Forelimb muscle (tissue), 1 donor: ENCODE data around the gene RHOD. TPM values are rescaled to one million over a fixed set of nuclear protein-coding genes. Genes with fewer than 3 reads are reported as not detected.

Experiments
- DNase-seq: peaks from one replicate; pipeline ENCODE4 v3.0.0-alpha.2; 2013; ENCODE audit warnings: low read depth
- polyA plus RNA-seq: library from polyadenylated mRNA; unstranded; fragments of 120-200 nt; gene quantifications from one replicate; pipeline ENCODE4 v1.2.1, GENCODE V29; 2013; ENCODE audit not compliant: insufficient read length

Gene RHOD
- polyA plus RNA-seq, 1 donor = 18.5 TPM

- DNase-seq = no peak
Observed at GRCh38 chr11:67114275-67114896, 57.7 kb downstream of the RHOD start.

- no peak for DNase-seq
Observed at GRCh38 chr11:67116758-67117105, 60.1 kb downstream of the RHOD start.

DNA sequence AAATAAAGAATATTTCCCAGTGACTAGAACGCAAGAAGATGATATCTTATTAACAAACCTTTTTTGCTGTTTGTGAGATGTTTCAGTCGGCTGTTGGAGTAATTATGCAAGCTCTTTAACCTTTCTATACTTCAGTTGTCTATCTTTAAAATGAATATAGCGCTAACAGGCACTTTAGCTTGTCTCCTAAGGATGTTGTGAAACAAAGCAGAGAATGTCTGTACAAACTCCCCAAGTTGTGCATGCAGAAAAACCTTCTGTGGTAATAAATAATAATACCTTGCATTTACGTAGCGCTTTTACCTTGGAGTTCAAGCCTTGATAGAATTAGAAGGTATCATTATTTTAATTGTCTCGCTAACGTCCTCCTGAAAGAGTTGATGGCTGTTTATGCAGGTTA is 60.5 kb downstream of the RHOD start:
- DNase-seq = no peak

GRCh38 chr11:67117672-67118180 is 61.1 kb downstream of the RHOD start:
- no peak for DNase-seq

DNA sequence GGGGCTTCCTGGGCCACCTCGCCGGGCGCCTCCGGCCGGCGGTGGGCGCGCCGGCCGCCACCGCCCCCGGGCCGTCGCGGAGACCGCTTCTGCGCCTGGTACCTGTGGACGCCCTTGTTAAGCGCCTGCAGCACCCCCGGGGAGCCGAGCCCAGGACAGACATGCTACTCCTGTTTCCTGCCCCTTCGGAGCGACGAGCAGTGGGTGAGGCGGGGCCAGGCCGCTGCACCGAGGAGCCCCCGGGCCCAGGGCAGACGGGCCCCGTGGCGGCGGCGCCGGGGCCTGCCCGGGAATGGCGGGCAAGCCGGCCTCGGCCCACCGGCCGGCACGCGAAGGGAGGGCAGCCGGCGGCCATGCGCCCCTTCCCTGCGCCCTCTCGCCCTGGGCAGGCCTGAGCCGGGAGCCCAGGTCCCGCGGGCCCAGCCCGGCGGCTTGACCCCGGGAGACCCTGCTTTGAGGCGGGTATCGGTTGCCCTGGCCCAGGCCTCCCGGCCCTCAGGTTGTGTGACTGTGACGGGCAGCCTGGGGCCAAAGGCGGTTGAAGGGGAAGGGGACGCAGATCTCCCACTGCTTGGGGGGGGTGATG is 61.6 kb downstream of the RHOD start:
- DNase-seq = no peak

GRCh38 chr11:67118801-67119584 is 62.3 kb downstream of the RHOD start, which contains the start of gene KDM2A:
KDM2A (plus strand) TSS chr11:67119263; CDS start chr11:67121317, 2,054 bp downstream.
- DNase-seq = peak; percentile 100

DNA sequence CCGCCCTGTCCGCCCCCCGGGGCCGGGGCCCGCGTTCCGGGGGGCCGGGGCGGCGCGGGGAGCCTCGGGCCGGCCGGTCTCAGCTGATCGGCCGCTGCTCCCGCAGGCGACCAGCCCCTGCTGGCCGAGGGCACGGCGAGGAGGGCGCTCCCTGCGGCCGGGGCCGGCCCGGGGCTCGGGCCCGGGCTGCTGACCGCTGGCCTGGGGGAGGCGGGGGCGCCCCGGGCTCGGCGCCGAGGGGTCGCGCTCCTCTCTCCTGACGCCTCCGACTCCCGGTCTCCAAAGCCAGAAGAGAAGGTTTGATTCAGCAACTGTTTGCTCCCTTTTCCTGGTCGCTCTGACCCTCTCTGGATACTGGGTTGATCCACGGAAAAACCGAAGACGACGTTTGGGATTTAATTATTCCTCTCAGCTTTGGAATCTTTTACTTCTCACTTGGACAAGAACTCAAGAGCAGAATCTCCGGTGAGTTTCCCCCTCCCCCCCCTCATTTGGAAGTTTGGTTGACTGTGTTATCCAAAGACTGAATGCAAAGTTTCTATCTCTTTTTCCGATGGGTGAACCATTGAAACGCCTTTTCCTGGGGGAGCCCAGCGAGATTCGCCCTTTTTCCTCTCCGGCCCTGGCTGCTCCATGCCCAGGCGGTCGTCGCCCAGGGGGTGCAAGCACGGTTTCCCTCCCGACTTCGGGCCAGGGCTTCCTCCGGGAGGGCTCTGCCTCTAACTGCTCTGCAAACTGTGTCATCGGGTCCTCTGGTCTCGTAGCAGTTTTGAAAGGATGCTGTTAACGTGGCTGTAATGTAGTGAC is 63.1 kb downstream of the RHOD start:
- no peak for DNase-seq

GRCh38 chr11:67120456-67120855 is 63.8 kb downstream of the RHOD start:
- no peak for DNase-seq

DNA sequence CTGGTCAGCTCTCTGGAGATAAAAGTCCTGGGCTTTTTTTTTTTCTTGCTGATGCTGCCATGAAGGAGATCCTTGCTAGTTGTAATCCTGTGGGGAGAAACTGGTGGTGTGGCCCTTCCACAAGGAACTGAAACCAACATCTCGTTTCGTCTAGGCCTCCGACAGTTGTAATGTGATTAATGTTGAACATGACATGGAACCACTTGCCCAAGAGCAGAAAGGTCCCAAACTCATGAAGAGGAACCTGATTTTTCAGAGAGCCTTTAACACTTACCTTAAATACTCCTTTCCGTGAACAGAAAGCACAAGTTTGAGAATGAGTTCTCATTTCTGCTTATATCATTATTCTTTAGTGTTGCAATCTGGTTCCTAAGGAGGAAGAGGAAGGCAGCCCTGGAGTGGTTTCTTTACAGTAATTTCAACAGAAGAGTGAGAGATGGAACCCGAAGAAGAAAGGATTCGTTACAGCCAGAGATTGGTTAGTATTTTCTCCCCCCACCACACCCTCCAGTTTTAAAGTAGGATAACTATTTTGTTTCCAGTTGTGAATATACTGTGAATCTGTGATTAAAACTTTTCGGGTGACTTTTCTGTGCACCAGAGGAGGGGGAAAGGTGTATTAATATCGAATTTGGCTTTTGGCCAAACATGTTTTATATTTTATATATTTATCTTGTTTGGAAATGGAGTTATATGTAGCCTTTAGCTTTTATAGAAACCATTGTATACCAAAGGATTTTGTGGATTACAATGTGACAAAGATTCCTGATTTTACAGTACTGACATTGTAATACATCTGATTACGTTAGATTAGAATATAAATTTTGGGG is 64.4 kb downstream of the RHOD start:
- DNase-seq = no peak

Other genes starting within 250 kb of the RHOD start
- gene RCE1, start 213.4 kb upstream of the RHOD start, polyA plus RNA-seq = 12.1 TPM
- 24.1 TPM for gene LRFN4, start 199.8 kb upstream of the RHOD start, polyA plus RNA-seq
- gene PC, start 98.5 kb upstream of the RHOD start, polyA plus RNA-seq = 18.6 TPM
- not detected for gene C11orf86, start 81.5 kb upstream of the RHOD start, polyA plus RNA-seq
- 0.10 TPM for gene SYT12, start 33.7 kb upstream of the RHOD start, polyA plus RNA-seq
- 51.6 TPM for gene KDM2A, start 62.4 kb downstream of the RHOD start, polyA plus RNA-seq
- 45.9 TPM for gene GRK2, start 209.6 kb downstream of the RHOD start, polyA plus RNA-seq
- 29.3 TPM for gene ANKRD13D, start 232.5 kb downstream of the RHOD start, polyA plus RNA-seq
- gene SSH3, start 246.7 kb downstream of the RHOD start, polyA plus RNA-seq = 17.6 TPM